Astrocyte (in vitro differentiated cells and primary cell): ENCODE measurements around the gene MIP. TPM values are rescaled to one million over a fixed set of nuclear protein-coding genes. Genes with fewer than 3 reads are reported as not detected.

Experiments used
- DNase-seq: peaks from one replicate; pipeline ENCODE4 v3.0.0-alpha.2; 2010; ENCODE audit warnings: low read depth
- FAIRE-seq: peaks from 2 replicates; lab custom pipeline; 2011; peaks lifted over from hg19 to GRCh38; lab: Jason Lieb, UNC
- H2AFZ ChIP-seq: 2 replicates; pipeline ENCODE4 v1.6.0; 2012; ENCODE audit warnings: low read depth, low read length, inconsistent platforms
- H3K27ac ChIP-seq: 2 replicates; pipeline ENCODE4 v1.5.1; 2011; ENCODE audit warnings: low read depth, low read length, inconsistent platforms
- H3K27me3 ChIP-seq: 2 replicates; pipeline ENCODE4 v1.6.0; 2011; ENCODE audit warnings: low read length, inconsistent platforms; ENCODE audit not compliant: insufficient read depth
- H3K36me3 ChIP-seq: 2 replicates; pipeline ENCODE4 v1.5.1; 2011; ENCODE audit warnings: low read length, inconsistent platforms; ENCODE audit not compliant: insufficient read depth
- H3K4me1 ChIP-seq: 2 replicates; pipeline ENCODE4 v1.5.1; 2011; ENCODE audit warnings: low read length, inconsistent platforms; ENCODE audit not compliant: insufficient read depth
- H3K4me2 ChIP-seq: 2 replicates; pipeline ENCODE4 v1.6.0; 2012; ENCODE audit warnings: low read length, inconsistent platforms
- H3K4me3 ChIP-seq: 2 replicates; pipeline ENCODE4 v1.5.1; 2011; ENCODE audit warnings: low read depth, mild to moderate bottlenecking, low read length, inconsistent platforms; ENCODE audit not compliant: insufficient read depth
- H3K79me2 ChIP-seq: 2 replicates; pipeline ENCODE4 v1.6.0; 2012; ENCODE audit warnings: mild to moderate bottlenecking, low read length, inconsistent platforms; ENCODE audit not compliant: insufficient read depth
- H3K9ac ChIP-seq: 2 replicates; pipeline ENCODE4 v1.6.0; 2012; ENCODE audit warnings: mild to moderate bottlenecking, low read length, inconsistent platforms
- H3K9me3 ChIP-seq: 2 replicates; pipeline ENCODE4 v1.5.1; 2012; ENCODE audit warnings: low read depth, mild to moderate bottlenecking, low read length, inconsistent platforms; ENCODE audit not compliant: insufficient read depth
- H4K20me1 ChIP-seq: 2 replicates; pipeline ENCODE4 v1.6.0; 2012; ENCODE audit warnings: low read length, inconsistent platforms; ENCODE audit not compliant: insufficient read depth
- H3K27ac Mint-ChIP-seq: one replicate; pipeline ENCODE4 v1.8.0; 2021; ENCODE audit warnings: mild to moderate bottlenecking, mixed read lengths; ENCODE audit not compliant: unreplicated experiment
- H3K27me3 Mint-ChIP-seq: one replicate; pipeline ENCODE4 v1.8.0; 2021; ENCODE audit warnings: low read depth, mixed read lengths; ENCODE audit not compliant: unreplicated experiment
- H3K36me3 Mint-ChIP-seq: one replicate; pipeline ENCODE4 v1.8.0; 2021; ENCODE audit warnings: low read depth, mixed read lengths; ENCODE audit not compliant: unreplicated experiment
- H3K4me1 Mint-ChIP-seq: one replicate; pipeline ENCODE4 v1.8.0; 2021; ENCODE audit warnings: low read depth, mixed read lengths; ENCODE audit not compliant: unreplicated experiment
- H3K4me3 Mint-ChIP-seq: one replicate; pipeline ENCODE4 v1.8.0; 2021; ENCODE audit warnings: mild to moderate bottlenecking, moderate library complexity, mixed read lengths; ENCODE audit not compliant: unreplicated experiment
- H3K9me3 Mint-ChIP-seq: one replicate; pipeline ENCODE4 v1.8.0; 2021; ENCODE audit warnings: mild to moderate bottlenecking, mixed read lengths; ENCODE audit not compliant: unreplicated experiment
- CTCF ChIP-seq: IDR thresholded peaks from 2 replicates; pipeline ENCODE4 v1.5.1; 2011; ENCODE audit warnings: low read depth, mild to moderate bottlenecking, inconsistent platforms, low read length, moderate library complexity; ENCODE audit not compliant: insufficient read depth
- EZH2 ChIP-seq: IDR thresholded peaks from 2 replicates; pipeline ENCODE4 v1.6.1; 2012; ENCODE audit warnings: mild to moderate bottlenecking, low read length, inconsistent platforms; ENCODE audit not compliant: insufficient read depth
- total RNA-seq: library from RNA; stranded (reverse); gene quantifications from 2 replicates; pipeline ENCODE4 v1.2.1, GENCODE V29; 2021

Gene MIP
- total RNA-seq, 1 donor from 2014 or later = not detected

GRCh38 chr12:56487448-56488040 is 33.1 kb upstream of the MIP start:
- H3K9me3 Mint-ChIP-seq = peaks cover 7% of the 10 kb centered on the region
- H3K27ac ChIP-seq = no peak overlapping the region
- H3K36me3 Mint-ChIP-seq = no peaks in the 10 kb centered on the region
- peak overlapping the region; percentile 43 for H3K9ac ChIP-seq
- peak overlapping the region; percentile 92 for H3K4me2 ChIP-seq
- peaks cover 11% of the 10 kb centered on the region for H3K4me1 ChIP-seq
- no peaks in the 10 kb centered on the region for H3K9me3 ChIP-seq
- no peak for FAIRE-seq
- no peak overlapping the region for H3K27ac Mint-ChIP-seq
- peak overlapping the region; percentile 82 for H3K4me3 Mint-ChIP-seq
- no peak for DNase-seq
- peak; percentile 77 for TF ChIP-seq EZH2
- no peak for TF ChIP-seq CTCF
- no peaks in the 10 kb centered on the region for H3K36me3 ChIP-seq
- H3K27me3 ChIP-seq = peaks cover 41% of the 10 kb centered on the region
- no peaks in the 10 kb centered on the region for H4K20me1 ChIP-seq
- peaks cover 5% of the 10 kb centered on the region for H3K4me1 Mint-ChIP-seq
- H3K79me2 ChIP-seq = no peaks in the 10 kb centered on the region
- peaks cover 45% of the 10 kb centered on the region for H3K27me3 Mint-ChIP-seq
- H3K4me3 ChIP-seq = peak overlapping the region; percentile 52
- peak overlapping the region; percentile 78 for H2AFZ ChIP-seq

- FAIRE-seq (no peak), DNase-seq (no peak)
- H3K4me1 ChIP-seq = peaks cover 11% of the 10 kb centered on the region
- peaks cover 40% of the 10 kb centered on the region for H3K27me3 ChIP-seq
- H3K4me2 ChIP-seq = no peak overlapping the region
- no peaks in the 10 kb centered on the region for H3K9me3 ChIP-seq
- no peaks in the 10 kb centered on the region for H3K36me3 ChIP-seq
- no peaks in the 10 kb centered on the region for H3K79me2 ChIP-seq
- no peak overlapping the region for H3K9ac ChIP-seq
- Mint-ChIP-seq H3K27me3 (peaks cover 43% of the 10 kb centered on the region), H3K4me1 (peaks cover 5% of the 10 kb centered on the region), H3K27ac (no peak overlapping the region), H3K36me3 (no peaks in the 10 kb centered on the region), H3K9me3 (peaks cover 7% of the 10 kb centered on the region), H3K4me3 (no peak overlapping the region)
- H2AFZ ChIP-seq = no peak overlapping the region
- no peaks in the 10 kb centered on the region for H4K20me1 ChIP-seq
- H3K4me3 ChIP-seq = no peak overlapping the region
- TF ChIP-seq EZH2 = no peak
- no peak for TF ChIP-seq CTCF
- H3K27ac ChIP-seq = no peak overlapping the region
These were observed 32.2 kb upstream of the MIP start for GRCh38 chr12:56486694-56487093.

- FAIRE-seq = no peak
These were observed 30.1 kb upstream of the MIP start for GRCh38 chr12:56484566-56484965.

More at GRCh38 chr12:56484566-56484965, 30.1 kb upstream of the MIP start:
- H3K27ac ChIP-seq = no peak overlapping the region
- H3K27ac Mint-ChIP-seq = no peak overlapping the region
- TF ChIP-seq EZH2 (no peak), CTCF (no peak)
- H4K20me1 ChIP-seq = no peaks in the 10 kb centered on the region
- H3K4me3 ChIP-seq = no peak overlapping the region
- no peaks in the 10 kb centered on the region for H3K9me3 ChIP-seq
- no peak for DNase-seq
- H3K36me3 ChIP-seq = no peaks in the 10 kb centered on the region
- peaks cover 23% of the 10 kb centered on the region for H3K27me3 Mint-ChIP-seq
- H3K4me1 ChIP-seq = peaks cover 11% of the 10 kb centered on the region
- no peak overlapping the region for H3K4me3 Mint-ChIP-seq
- H3K9ac ChIP-seq = no peak overlapping the region
- H2AFZ ChIP-seq = no peak overlapping the region
- H3K79me2 ChIP-seq = no peaks in the 10 kb centered on the region
- H3K4me2 ChIP-seq = no peak overlapping the region
- peaks cover 8% of the 10 kb centered on the region for H3K4me1 Mint-ChIP-seq
- no peaks in the 10 kb centered on the region for H3K36me3 Mint-ChIP-seq
- peaks cover 26% of the 10 kb centered on the region for H3K27me3 ChIP-seq
- H3K9me3 Mint-ChIP-seq = peaks cover 4% of the 10 kb centered on the region
